ENCODE measurements around the gene PPP2R1B.
A peak's percentile ranks its signal among the peaks of the same experiment; 100 is the strongest.

Gene PPP2R1B

GRCh38 chr11:111801135-111801534 lies 34.9 kb upstream of the PPP2R1B start:
- Histone ChIP-seq H3K36me3 (ENCODE audit: control insufficient read depth in 5 of 5, insufficient read depth in 5 of 5, low read length in 5 of 5) (peaks cover 14 to 42% (median 20%) of the 10 kb centered on the region in 5 donors), H3K27ac (ENCODE audit: low read depth, low read length) (no peak overlapping the region), H3K4me3 (ENCODE audit: low read depth in 1 of 5, low read length in 5 of 5) (no peak overlapping the region), H3K9ac (ENCODE audit: low read length in 5 of 5) (no peak overlapping the region), H3K9me3 (ENCODE audit: control insufficient read depth in 5 of 5, low read length in 5 of 5) (peaks cover 0 to 9% (median 3%) of the 10 kb centered on the region in 5 donors), H3K27me3 (ENCODE audit: control insufficient read depth in 5 of 5, insufficient read depth in 4 of 5, low read length in 5 of 5) (no peaks in the 10 kb centered on the region), H3K4me1 (ENCODE audit: control insufficient read depth in 5 of 5, insufficient read depth in 5 of 5, low read length in 5 of 5) (peaks cover 0 to 19% (median 5%) of the 10 kb centered on the region in 5 donors)

GRCh38 chr11:111798279-111798678 lies 32.1 kb upstream of the PPP2R1B start:
- peaks cover 0 to 9% (median 3%) of the 10 kb centered on the region in 5 donors for H3K9me3 ChIP-seq (ENCODE audit: control insufficient read depth in 5 of 5, low read length in 5 of 5)
- peaks cover 2 to 23% (median 7%) of the 10 kb centered on the region in 5 donors for H3K36me3 ChIP-seq (ENCODE audit: control insufficient read depth in 5 of 5, insufficient read depth in 5 of 5, low read length in 5 of 5)
- H3K27ac ChIP-seq (ENCODE audit: low read depth, low read length) = peak overlapping the region; percentile 37
- H3K27me3 ChIP-seq (ENCODE audit: control insufficient read depth in 5 of 5, insufficient read depth in 4 of 5, low read length in 5 of 5) = no peaks in the 10 kb centered on the region
- no peak overlapping the region for H3K9ac ChIP-seq (ENCODE audit: low read length in 5 of 5)
- H3K4me3 ChIP-seq (ENCODE audit: low read depth in 1 of 5, low read length in 5 of 5) = no peak overlapping the region
- H3K4me1 ChIP-seq (ENCODE audit: control insufficient read depth in 5 of 5, insufficient read depth in 5 of 5, low read length in 5 of 5) = peaks cover 0 to 43% (median 13%) of the 10 kb centered on the region in 5 donors

- H3K27me3 ChIP-seq (ENCODE audit: control insufficient read depth in 5 of 5, insufficient read depth in 4 of 5, low read length in 5 of 5) = no peaks in the 10 kb centered on the region
- H3K9ac ChIP-seq (ENCODE audit: low read length in 5 of 5) = no peak overlapping the region
- H3K9me3 ChIP-seq (ENCODE audit: control insufficient read depth in 5 of 5, low read length in 5 of 5) = peaks cover 0 to 9% (median 3%) of the 10 kb centered on the region in 5 donors
- H3K27ac ChIP-seq (ENCODE audit: low read depth, low read length) = peak overlapping the region; percentile 71
- H3K4me1 ChIP-seq (ENCODE audit: control insufficient read depth in 5 of 5, insufficient read depth in 5 of 5, low read length in 5 of 5) = peaks cover 0 to 43% (median 13%) of the 10 kb centered on the region in 5 donors
- H3K36me3 ChIP-seq (ENCODE audit: control insufficient read depth in 5 of 5, insufficient read depth in 5 of 5, low read length in 5 of 5) = peaks cover 2 to 16% (median 7%) of the 10 kb centered on the region in 5 donors
- H3K4me3 ChIP-seq (ENCODE audit: low read depth in 1 of 5, low read length in 5 of 5) = no peak overlapping the region
These were observed 31.0 kb upstream of the PPP2R1B start for GRCh38 chr11:111797145-111797581.

GRCh38 chr11:111796696-111797095 lies 30.5 kb upstream of the PPP2R1B start:
- Histone ChIP-seq H3K9me3 (ENCODE audit: control insufficient read depth in 5 of 5, low read length in 5 of 5) (peaks cover 0 to 9% (median 3%) of the 10 kb centered on the region in 5 donors), H3K4me1 (ENCODE audit: control insufficient read depth in 5 of 5, insufficient read depth in 5 of 5, low read length in 5 of 5) (peaks cover 0 to 43% (median 13%) of the 10 kb centered on the region in 5 donors), H3K9ac (ENCODE audit: low read length in 5 of 5) (no peak overlapping the region), H3K36me3 (ENCODE audit: control insufficient read depth in 5 of 5, insufficient read depth in 5 of 5, low read length in 5 of 5) (peaks cover 2 to 11% (median 3%) of the 10 kb centered on the region in 5 donors), H3K27ac (ENCODE audit: low read depth, low read length) (peak overlapping the region; percentile 71), H3K4me3 (ENCODE audit: low read depth in 1 of 5, low read length in 5 of 5) (no peak overlapping the region), H3K27me3 (ENCODE audit: control insufficient read depth in 5 of 5, insufficient read depth in 4 of 5, low read length in 5 of 5) (no peaks in the 10 kb centered on the region)

- peak overlapping the region; percentile 71 for H3K27ac ChIP-seq (ENCODE audit: low read depth, low read length)
- peaks cover 0 to 7% (median 3%) of the 10 kb centered on the region in 5 donors for H3K36me3 ChIP-seq (ENCODE audit: control insufficient read depth in 5 of 5, insufficient read depth in 5 of 5, low read length in 5 of 5)
- no peak overlapping the region for H3K9ac ChIP-seq (ENCODE audit: low read length in 5 of 5)
- peaks cover 0 to 9% (median 3%) of the 10 kb centered on the region in 5 donors for H3K9me3 ChIP-seq (ENCODE audit: control insufficient read depth in 5 of 5, low read length in 5 of 5)
- H3K4me3 ChIP-seq (ENCODE audit: low read depth in 1 of 5, low read length in 5 of 5) = no peak overlapping the region
- no peaks in the 10 kb centered on the region for H3K27me3 ChIP-seq (ENCODE audit: control insufficient read depth in 5 of 5, insufficient read depth in 4 of 5, low read length in 5 of 5)
- H3K4me1 ChIP-seq (ENCODE audit: control insufficient read depth in 5 of 5, insufficient read depth in 5 of 5, low read length in 5 of 5) = peaks cover 0 to 43% (median 13%) of the 10 kb centered on the region in 5 donors
These were observed 29.3 kb upstream of the PPP2R1B start for GRCh38 chr11:111795334-111795985.

- Histone ChIP-seq H3K4me1 (ENCODE audit: control insufficient read depth in 5 of 5, insufficient read depth in 5 of 5, low read length in 5 of 5) (peaks cover 0 to 43% (median 13%) of the 10 kb centered on the region in 5 donors), H3K27ac (ENCODE audit: low read depth, low read length) (peak overlapping the region; percentile 71), H3K9me3 (ENCODE audit: control insufficient read depth in 5 of 5, low read length in 5 of 5) (peaks cover 0 to 9% (median 3%) of the 10 kb centered on the region in 5 donors), H3K4me3 (ENCODE audit: low read depth in 1 of 5, low read length in 5 of 5) (no peak overlapping the region), H3K9ac (ENCODE audit: low read length in 5 of 5) (peak overlapping the region in 1 of 5 donors; percentile 44), H3K27me3 (ENCODE audit: control insufficient read depth in 5 of 5, insufficient read depth in 4 of 5, low read length in 5 of 5) (no peaks in the 10 kb centered on the region), H3K36me3 (ENCODE audit: control insufficient read depth in 5 of 5, insufficient read depth in 5 of 5, low read length in 5 of 5) (peaks cover 0 to 6% (median 3%) of the 10 kb centered on the region in 5 donors)
These were observed 27.7 kb upstream of the PPP2R1B start for GRCh38 chr11:111793863-111794262.

GRCh38 chr11:111792955-111793500 lies 26.8 kb upstream of the PPP2R1B start:
- Histone ChIP-seq H3K4me3 (ENCODE audit: low read depth in 1 of 5, low read length in 5 of 5) (no peak overlapping the region), H3K27me3 (ENCODE audit: control insufficient read depth in 5 of 5, insufficient read depth in 4 of 5, low read length in 5 of 5) (no peaks in the 10 kb centered on the region), H3K36me3 (ENCODE audit: control insufficient read depth in 5 of 5, insufficient read depth in 5 of 5, low read length in 5 of 5) (peaks cover 0 to 6% (median 3%) of the 10 kb centered on the region in 5 donors), H3K9me3 (ENCODE audit: control insufficient read depth in 5 of 5, low read length in 5 of 5) (peaks cover 0 to 9% (median 3%) of the 10 kb centered on the region in 5 donors), H3K9ac (ENCODE audit: low read length in 5 of 5) (no peak overlapping the region), H3K27ac (ENCODE audit: low read depth, low read length) (peak overlapping the region; percentile 71), H3K4me1 (ENCODE audit: control insufficient read depth in 5 of 5, insufficient read depth in 5 of 5, low read length in 5 of 5) (peaks cover 2 to 38% (median 20%) of the 10 kb centered on the region in 5 donors)

GRCh38 chr11:111792314-111792713 lies 26.1 kb upstream of the PPP2R1B start:
- Histone ChIP-seq H3K9me3 (ENCODE audit: control insufficient read depth in 5 of 5, low read length in 5 of 5) (peaks cover 0 to 3% (median 0%) of the 10 kb centered on the region in 5 donors), H3K4me3 (ENCODE audit: low read depth in 1 of 5, low read length in 5 of 5) (no peak overlapping the region), H3K9ac (ENCODE audit: low read length in 5 of 5) (no peak overlapping the region), H3K36me3 (ENCODE audit: control insufficient read depth in 5 of 5, insufficient read depth in 5 of 5, low read length in 5 of 5) (peaks cover 0 to 6% (median 3%) of the 10 kb centered on the region in 5 donors), H3K4me1 (ENCODE audit: control insufficient read depth in 5 of 5, insufficient read depth in 5 of 5, low read length in 5 of 5) (peaks cover 2 to 39% (median 23%) of the 10 kb centered on the region in 5 donors), H3K27me3 (ENCODE audit: control insufficient read depth in 5 of 5, insufficient read depth in 4 of 5, low read length in 5 of 5) (no peaks in the 10 kb centered on the region), H3K27ac (ENCODE audit: low read depth, low read length) (no peak overlapping the region)

- Histone ChIP-seq H3K9ac (ENCODE audit: low read length in 5 of 5) (no peak overlapping the region), H3K27ac (ENCODE audit: low read depth, low read length) (peak overlapping the region; percentile 13), H3K9me3 (ENCODE audit: control insufficient read depth in 5 of 5, low read length in 5 of 5) (no peaks in the 10 kb centered on the region), H3K36me3 (ENCODE audit: control insufficient read depth in 5 of 5, insufficient read depth in 5 of 5, low read length in 5 of 5) (peaks cover 13 to 31% (median 20%) of the 10 kb centered on the region in 5 donors), H3K4me1 (ENCODE audit: control insufficient read depth in 5 of 5, insufficient read depth in 5 of 5, low read length in 5 of 5) (peaks cover 0 to 10% (median 6%) of the 10 kb centered on the region in 5 donors), H3K4me3 (ENCODE audit: low read depth in 1 of 5, low read length in 5 of 5) (no peak overlapping the region), H3K27me3 (ENCODE audit: control insufficient read depth in 5 of 5, insufficient read depth in 4 of 5, low read length in 5 of 5) (no peaks in the 10 kb centered on the region)
These were observed 22.3 kb upstream of the PPP2R1B start for GRCh38 chr11:111788464-111788863.

- H3K9ac ChIP-seq (ENCODE audit: low read length in 5 of 5) = no peak overlapping the region
- no peaks in the 10 kb centered on the region for H3K27me3 ChIP-seq (ENCODE audit: control insufficient read depth in 5 of 5, insufficient read depth in 4 of 5, low read length in 5 of 5)
- H3K4me1 ChIP-seq (ENCODE audit: control insufficient read depth in 5 of 5, insufficient read depth in 5 of 5, low read length in 5 of 5) = peaks cover 0 to 10% (median 6%) of the 10 kb centered on the region in 5 donors
- H3K27ac ChIP-seq (ENCODE audit: low read depth, low read length) = peak overlapping the region; percentile 13
- H3K9me3 ChIP-seq (ENCODE audit: control insufficient read depth in 5 of 5, low read length in 5 of 5) = no peaks in the 10 kb centered on the region
- peaks cover 13 to 34% (median 23%) of the 10 kb centered on the region in 5 donors for H3K36me3 ChIP-seq (ENCODE audit: control insufficient read depth in 5 of 5, insufficient read depth in 5 of 5, low read length in 5 of 5)
- H3K4me3 ChIP-seq (ENCODE audit: low read depth in 1 of 5, low read length in 5 of 5) = no peak overlapping the region
These were observed 21.9 kb upstream of the PPP2R1B start for GRCh38 chr11:111788051-111788450.

Data from subcutaneous abdominal adipose tissue (tissue), 5 donors.